SK-N-SH (cell line): Measurements from ENCODE around the gene NALCN. TPM values are rescaled to one million over a fixed set of nuclear protein-coding genes. Genes with fewer than 3 reads are reported as not detected.
A peak's percentile ranks its signal among the peaks of the same experiment; 100 is the strongest.

Source experiments
- CTCF ChIA-PET: fragments of 300-600, 350-600 bp; formaldehyde crosslinking; extraction: SDS; loops from one replicate; lab custom pipeline; 2021; lab: Yijun Ruan, JAX
- POLR2A ChIA-PET: fragments of 350-600 bp; sonication (Branson Sonifier 250); formaldehyde crosslinking; extraction: SDS; loops from one replicate; lab custom pipeline; 2020; ENCODE audit warnings: antibody characterized with exemption, inconsistent platforms; lab: Yijun Ruan, JAX
- DNase-seq: peaks from one replicate; pipeline ENCODE4 v3.0.0; 2012
- H2AFZ ChIP-seq: fragments of 200-600 bp; sonication (generic); 2 replicates; pipeline ENCODE4 v1.8.1; 2016; ENCODE audit warnings: antibody characterized with exemption, mild to moderate bottlenecking, low read depth
- H3F3A ChIP-seq: fragments of 200-600 bp; sonication (generic); replicated peaks from 2 replicates; pipeline ENCODE3; 2016; ENCODE audit warnings: antibody characterized with exemption, mild to moderate bottlenecking; ENCODE audit not compliant: insufficient read depth
- H3K27ac ChIP-seq, 2 experiments: fragments of 200-500 bp in 1 of 2; fragments of 200-600 bp in 1 of 2; sonication (Bioruptor generic) in 1 of 2; sonication (generic), shearing (Covaris generic) in 1 of 2; 2 replicates each; pipeline versions ENCODE4 v1.5.1 to v1.6.1; 2014 to 2016; ENCODE audit warnings: low read depth in 2 of 2, inconsistent platforms in 1 of 2, low read length in 1 of 2, mild to moderate bottlenecking in 1 of 2, mixed read lengths in 1 of 2
- H3K27me3 ChIP-seq: fragments of 200-600 bp; sonication (generic), shearing (Covaris generic); 2 replicates; pipeline ENCODE4 v1.6.1; 2016; ENCODE audit warnings: mixed run types; ENCODE audit not compliant: insufficient read depth
- H3K36me3 ChIP-seq, 2 experiments: fragments of 200-500 bp in 1 of 2; fragments of 200-600 bp in 1 of 2; sonication (Bioruptor generic) in 1 of 2; sonication (generic) in 1 of 2; replicated peaks in 1 of 2; 2 replicates each; pipeline versions ENCODE3 to v1.5.1; 2014 to 2016; ENCODE audit warnings: low read length in 1 of 2, mild to moderate bottlenecking in 1 of 2; ENCODE audit not compliant: insufficient read depth in 2 of 2, control insufficient read depth in 1 of 2
- H3K4me1 ChIP-seq, 2 experiments: fragments of 200-500 bp in 1 of 2; fragments of 200-600 bp in 1 of 2; sonication (Bioruptor generic) in 1 of 2; sonication (generic), shearing (Covaris generic) in 1 of 2; 2 replicates each; pipeline versions ENCODE4 v1.5.1 to v1.6.1; 2014 to 2016; ENCODE audit warnings: low read depth in 1 of 2, low read length in 1 of 2, mixed run types in 1 of 2; ENCODE audit not compliant: insufficient read depth in 2 of 2, control insufficient read depth in 1 of 2
- H3K4me2 ChIP-seq: fragments of 200-600 bp; sonication (generic), shearing (Covaris generic); 2 replicates; pipeline ENCODE4 v1.6.1; 2017; ENCODE audit warnings: mixed run types
- H3K4me3 ChIP-seq, 2 experiments: fragments of 200-500 bp in 1 of 2; fragments of 200-600 bp in 1 of 2; sonication (Bioruptor generic) in 1 of 2; sonication (generic), shearing (Covaris generic) in 1 of 2; 2 replicates each; pipeline versions ENCODE4 v1.5.1 to v1.8.1; 2014 to 2016; ENCODE audit warnings: low read depth in 2 of 2, inconsistent platforms in 1 of 2, low read length in 1 of 2, mild to moderate bottlenecking in 1 of 2, mixed read lengths in 1 of 2, moderate library complexity in 1 of 2
- H3K79me2 ChIP-seq: fragments of 200-600 bp; sonication (generic); 2 replicates; pipeline ENCODE4 v1.8.1; 2017; ENCODE audit warnings: mild to moderate bottlenecking; ENCODE audit not compliant: insufficient read depth
- H3K9ac ChIP-seq: fragments of 200-600 bp; sonication (generic); 2 replicates; pipeline ENCODE4 v1.6.1; 2017; ENCODE audit warnings: mixed run types
- H3K9me2 ChIP-seq: fragments of 200-600 bp; sonication (generic); 2 replicates; pipeline ENCODE4 v1.6.1; 2017; ENCODE audit warnings: mixed run types
- H3K9me3 ChIP-seq: fragments of 200-600 bp; sonication (generic); 2 replicates; pipeline ENCODE4 v1.6.1; 2017; ENCODE audit warnings: mixed run types, mild to moderate bottlenecking, moderate library complexity
- H4K20me1 ChIP-seq: fragments of 200-600 bp; sonication (generic); 2 replicates; pipeline ENCODE4 v1.6.1; 2017; ENCODE audit warnings: mild to moderate bottlenecking, mixed run types; ENCODE audit not compliant: insufficient read depth
- FOSL2 ChIP-seq: IDR thresholded peaks from 2 replicates; pipeline ENCODE4 v1.4.0; 2012; ENCODE audit warnings: low read depth, mild to moderate bottlenecking, moderate library complexity, borderline replicate concordance
- FOXJ3 ChIP-seq: sonication (generic); formaldehyde crosslinking; IDR thresholded peaks from 2 replicates; pipeline ENCODE4 v1.5.1; 2020; ENCODE audit warnings: mild to moderate bottlenecking, missing genetic modification reagents
- FOXM1 ChIP-seq: IDR thresholded peaks from 2 replicates; pipeline ENCODE4 v1.4.0; 2012; ENCODE audit warnings: low read depth, mild to moderate bottlenecking
- GATA2 ChIP-seq: sonication (generic); formaldehyde crosslinking; IDR thresholded peaks from 2 replicates; pipeline ENCODE4 v1.5.0; 2020; ENCODE audit warnings: mild to moderate bottlenecking, missing genetic modification reagents
- JUND ChIP-seq: IDR thresholded peaks from 2 replicates; pipeline ENCODE4 v1.4.0; 2012
- MEF2A ChIP-seq: IDR thresholded peaks from 2 replicates; pipeline ENCODE4 v1.4.0; 2012; ENCODE audit warnings: low read depth, borderline replicate concordance
- MXI1 ChIP-seq: IDR thresholded peaks from 2 replicates; pipeline ENCODE4 v1.6.1; 2012; ENCODE audit warnings: mild to moderate bottlenecking, low read depth, low read length, improper control_type of control experiment
- NRF1 ChIP-seq: IDR thresholded peaks from 2 replicates; pipeline ENCODE4 v1.6.1; 2012; ENCODE audit warnings: low read depth, mild to moderate bottlenecking, low read length
- POLR2AphosphoS5 ChIP-seq: IDR thresholded peaks from 2 replicates; pipeline ENCODE4 v1.6.1; 2012; ENCODE audit warnings: low read depth, low read length
- RAD21 ChIP-seq: IDR thresholded peaks from 2 replicates; pipeline ENCODE4 v1.6.1; 2012; ENCODE audit warnings: mild to moderate bottlenecking, low read length
- RCOR1 ChIP-seq: fragments of 150-350 bp; IDR thresholded peaks from 2 replicates; pipeline ENCODE4 v1.6.1; 2017; ENCODE audit warnings: antibody characterized with exemption, low read length
- RFX5 ChIP-seq: IDR thresholded peaks from 2 replicates; pipeline ENCODE4 v1.6.1; 2012; ENCODE audit warnings: mild to moderate bottlenecking, improper control_type of control experiment, low read length
- TCF12 ChIP-seq: IDR thresholded peaks from 2 replicates; pipeline ENCODE4 v1.4.0; 2012
- TEAD4 ChIP-seq: IDR thresholded peaks from 2 replicates; pipeline ENCODE4 v1.4.0; 2012; ENCODE audit warnings: mild to moderate bottlenecking, borderline replicate concordance; ENCODE audit not compliant: insufficient read depth
- WGBS: methylation state at CpG from one replicate; pipeline ENCODE4 v1.1.6; 2017; ENCODE audit warnings: low lambda C conversion rate; 5-methylcytosine and 5-hydroxymethylcytosine counted together
- polyA plus RNA-seq, 3 experiments: library from polyadenylated mRNA; depleted of rRNA; stranded (reverse); fragments of >200 nt; gene quantifications; 2 replicates each; pipeline ENCODE4 v1.2.3, GENCODE V29; 2012
- TF ChIP-seq, protein P1 (sequence below): fragments of 200-600 bp; sonication (generic); IDR thresholded peaks from 2 replicates; pipeline ENCODE4 v1.6.1; 2017; ENCODE audit warnings: antibody characterized with exemption, mild to moderate bottlenecking, moderate library complexity
- TF ChIP-seq, protein P2 (sequence below): IDR thresholded peaks from 2 replicates; pipeline ENCODE4; 2012
- TF ChIP-seq, protein P3 (sequence below): IDR thresholded peaks from 2 replicates; pipeline ENCODE4 v1.4.0; 2012; ENCODE audit warnings: low read depth, borderline replicate concordance
- TF ChIP-seq, protein P4 (sequence below): IDR thresholded peaks from 2 replicates; pipeline ENCODE4 v1.6.1; 2012; ENCODE audit warnings: mild to moderate bottlenecking, low read depth, low read length, moderate library complexity
- TF ChIP-seq, protein P5 (sequence below): fragments of 150-350 bp; IDR thresholded peaks from 2 replicates; pipeline ENCODE4 v1.6.1; 2017; ENCODE audit warnings: antibody characterized with exemption, low read length, low read depth, borderline replicate concordance

Gene NALCN
- polyA plus RNA-seq, 1 of the 3 experiments (the other 2 are of a cell fraction) = 3.0 TPM

DNA sequence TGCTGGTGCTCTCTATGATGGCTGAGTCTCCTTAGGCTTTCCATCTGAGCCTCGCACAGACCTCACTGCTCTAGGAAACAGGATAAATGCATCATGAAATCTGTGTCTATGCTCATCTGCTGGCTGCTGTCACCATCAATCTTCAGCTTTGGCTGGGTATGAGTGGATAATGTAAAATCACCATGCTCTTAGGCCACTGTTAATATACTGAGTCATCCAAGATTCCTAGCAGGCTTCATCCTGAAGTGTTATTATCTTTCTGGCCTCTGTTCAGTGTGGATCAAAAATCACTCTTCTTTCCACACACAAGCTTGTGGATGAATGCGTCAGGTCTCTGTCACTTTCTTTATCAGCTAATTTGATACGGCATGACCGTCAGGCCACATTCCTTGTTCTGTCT, 317.4 kb downstream of the NALCN start:
- Histone ChIP-seq H3K4me1 (no peaks in the 10 kb centered on the region), H3K27me3 (no peaks in the 10 kb centered on the region), H4K20me1 (no peaks in the 10 kb centered on the region), H3K9me2 (no peaks in the 10 kb centered on the region), H3K27ac (no peak overlapping the region; a peak in 1 of 4 replicates), H3K79me2 (no peaks in the 10 kb centered on the region), H3F3A (no peaks in the 10 kb centered on the region), H2AFZ (no peak overlapping the region), H3K4me3 (no peak overlapping the region), H3K9me3 (no peaks in the 10 kb centered on the region), H3K36me3 (no peaks in the 10 kb centered on the region), H3K9ac (no peak overlapping the region), H3K4me2 (no peak overlapping the region)
- no peak for DNase-seq
- TF ChIP-seq JUND (peak; percentile 47), TEAD4 (no peak), TCF12 (peak; percentile 64), FOSL2 (peak; percentile 14; the same call in 1 of the 2 replicates)
- TF ChIP-seq, protein P1, sequence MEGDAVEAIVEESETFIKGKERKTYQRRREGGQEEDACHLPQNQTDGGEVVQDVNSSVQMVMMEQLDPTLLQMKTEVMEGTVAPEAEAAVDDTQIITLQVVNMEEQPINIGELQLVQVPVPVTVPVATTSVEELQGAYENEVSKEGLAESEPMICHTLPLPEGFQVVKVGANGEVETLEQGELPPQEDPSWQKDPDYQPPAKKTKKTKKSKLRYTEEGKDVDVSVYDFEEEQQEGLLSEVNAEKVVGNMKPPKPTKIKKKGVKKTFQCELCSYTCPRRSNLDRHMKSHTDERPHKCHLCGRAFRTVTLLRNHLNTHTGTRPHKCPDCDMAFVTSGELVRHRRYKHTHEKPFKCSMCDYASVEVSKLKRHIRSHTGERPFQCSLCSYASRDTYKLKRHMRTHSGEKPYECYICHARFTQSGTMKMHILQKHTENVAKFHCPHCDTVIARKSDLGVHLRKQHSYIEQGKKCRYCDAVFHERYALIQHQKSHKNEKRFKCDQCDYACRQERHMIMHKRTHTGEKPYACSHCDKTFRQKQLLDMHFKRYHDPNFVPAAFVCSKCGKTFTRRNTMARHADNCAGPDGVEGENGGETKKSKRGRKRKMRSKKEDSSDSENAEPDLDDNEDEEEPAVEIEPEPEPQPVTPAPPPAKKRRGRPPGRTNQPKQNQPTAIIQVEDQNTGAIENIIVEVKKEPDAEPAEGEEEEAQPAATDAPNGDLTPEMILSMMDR = no peak
- TF ChIP-seq, protein P2, sequence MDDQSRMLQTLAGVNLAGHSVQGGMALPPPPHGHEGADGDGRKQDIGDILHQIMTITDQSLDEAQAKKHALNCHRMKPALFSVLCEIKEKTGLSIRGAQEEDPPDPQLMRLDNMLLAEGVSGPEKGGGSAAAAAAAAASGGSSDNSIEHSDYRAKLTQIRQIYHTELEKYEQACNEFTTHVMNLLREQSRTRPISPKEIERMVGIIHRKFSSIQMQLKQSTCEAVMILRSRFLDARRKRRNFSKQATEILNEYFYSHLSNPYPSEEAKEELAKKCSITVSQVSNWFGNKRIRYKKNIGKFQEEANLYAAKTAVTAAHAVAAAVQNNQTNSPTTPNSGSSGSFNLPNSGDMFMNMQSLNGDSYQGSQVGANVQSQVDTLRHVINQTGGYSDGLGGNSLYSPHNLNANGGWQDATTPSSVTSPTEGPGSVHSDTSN = peak; percentile 87
- WGBS = 69% methylated on average over 4 of the region's 4 CpGs
- ChIA-PET CTCF (interaction anchor here (0.6 to 1.1 kb wide), 3 partner anchors 8 to 383 kb away, joined by 3 read pairs; no protein-coding TSS in a partner anchor), POLR2A (no interaction called here)

DNA sequence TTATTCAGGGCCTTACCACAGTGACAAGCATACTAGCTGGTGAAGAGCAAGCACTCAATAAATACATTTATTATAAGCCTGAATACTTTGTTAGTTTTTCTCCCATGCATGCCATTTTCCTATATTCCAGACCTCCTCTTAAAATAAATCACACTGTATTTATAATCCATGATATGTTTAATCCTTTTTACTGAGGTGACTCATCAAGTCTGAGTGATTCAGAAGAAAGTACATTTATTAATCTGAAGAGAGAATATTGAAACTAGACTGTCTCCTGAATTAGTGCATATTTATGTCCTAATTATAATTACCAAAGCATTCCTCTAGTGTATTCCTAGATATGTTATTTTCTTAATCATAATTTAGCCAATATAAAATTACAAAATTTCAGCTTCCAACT, 323.3 kb downstream of the NALCN start:
- no peak overlapping the region for H2AFZ ChIP-seq
- no peaks in the 10 kb centered on the region for H3K27me3 ChIP-seq
- H4K20me1 ChIP-seq = no peaks in the 10 kb centered on the region
- H3K9ac ChIP-seq = no peak overlapping the region
- no peak for DNase-seq
- H3K4me1 ChIP-seq = no peaks in the 10 kb centered on the region; a peak in 1 of 4 replicates
- H3K9me3 ChIP-seq = no peaks in the 10 kb centered on the region
- no peaks in the 10 kb centered on the region for H3K79me2 ChIP-seq
- H3K36me3 ChIP-seq = no peaks in the 10 kb centered on the region
- no peak overlapping the region for H3K27ac ChIP-seq
- H3K9me2 ChIP-seq = no peaks in the 10 kb centered on the region
- CTCF ChIA-PET = interaction anchor here (0.7 to 1.7 kb wide), 2 partner anchors 8 to 141 kb away, joined by 3 to 5 read pairs; no protein-coding TSS in a partner anchor
- no peaks in the 10 kb centered on the region for H3F3A ChIP-seq
- no peak overlapping the region for H3K4me2 ChIP-seq
- POLR2A ChIA-PET = no interaction called here
- H3K4me3 ChIP-seq = no peak overlapping the region
- TF ChIP-seq MXI1 = no peak
- TF ChIP-seq, protein P3, sequence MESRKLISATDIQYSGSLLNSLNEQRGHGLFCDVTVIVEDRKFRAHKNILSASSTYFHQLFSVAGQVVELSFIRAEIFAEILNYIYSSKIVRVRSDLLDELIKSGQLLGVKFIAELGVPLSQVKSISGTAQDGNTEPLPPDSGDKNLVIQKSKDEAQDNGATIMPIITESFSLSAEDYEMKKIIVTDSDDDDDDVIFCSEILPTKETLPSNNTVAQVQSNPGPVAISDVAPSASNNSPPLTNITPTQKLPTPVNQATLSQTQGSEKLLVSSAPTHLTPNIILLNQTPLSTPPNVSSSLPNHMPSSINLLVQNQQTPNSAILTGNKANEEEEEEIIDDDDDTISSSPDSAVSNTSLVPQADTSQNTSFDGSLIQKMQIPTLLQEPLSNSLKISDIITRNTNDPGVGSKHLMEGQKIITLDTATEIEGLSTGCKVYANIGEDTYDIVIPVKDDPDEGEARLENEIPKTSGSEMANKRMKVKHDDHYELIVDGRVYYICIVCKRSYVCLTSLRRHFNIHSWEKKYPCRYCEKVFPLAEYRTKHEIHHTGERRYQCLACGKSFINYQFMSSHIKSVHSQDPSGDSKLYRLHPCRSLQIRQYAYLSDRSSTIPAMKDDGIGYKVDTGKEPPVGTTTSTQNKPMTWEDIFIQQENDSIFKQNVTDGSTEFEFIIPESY = no peak
- TF ChIP-seq RCOR1 = no peak
- no peak for TF ChIP-seq MEF2A
- TF ChIP-seq TEAD4 = no peak
- no peak for TF ChIP-seq NRF1
- no peak for TF ChIP-seq GATA2 (CRISPR knock-in tag)
- no peak for TF ChIP-seq POLR2AphosphoS5
- TF ChIP-seq, protein P4, sequence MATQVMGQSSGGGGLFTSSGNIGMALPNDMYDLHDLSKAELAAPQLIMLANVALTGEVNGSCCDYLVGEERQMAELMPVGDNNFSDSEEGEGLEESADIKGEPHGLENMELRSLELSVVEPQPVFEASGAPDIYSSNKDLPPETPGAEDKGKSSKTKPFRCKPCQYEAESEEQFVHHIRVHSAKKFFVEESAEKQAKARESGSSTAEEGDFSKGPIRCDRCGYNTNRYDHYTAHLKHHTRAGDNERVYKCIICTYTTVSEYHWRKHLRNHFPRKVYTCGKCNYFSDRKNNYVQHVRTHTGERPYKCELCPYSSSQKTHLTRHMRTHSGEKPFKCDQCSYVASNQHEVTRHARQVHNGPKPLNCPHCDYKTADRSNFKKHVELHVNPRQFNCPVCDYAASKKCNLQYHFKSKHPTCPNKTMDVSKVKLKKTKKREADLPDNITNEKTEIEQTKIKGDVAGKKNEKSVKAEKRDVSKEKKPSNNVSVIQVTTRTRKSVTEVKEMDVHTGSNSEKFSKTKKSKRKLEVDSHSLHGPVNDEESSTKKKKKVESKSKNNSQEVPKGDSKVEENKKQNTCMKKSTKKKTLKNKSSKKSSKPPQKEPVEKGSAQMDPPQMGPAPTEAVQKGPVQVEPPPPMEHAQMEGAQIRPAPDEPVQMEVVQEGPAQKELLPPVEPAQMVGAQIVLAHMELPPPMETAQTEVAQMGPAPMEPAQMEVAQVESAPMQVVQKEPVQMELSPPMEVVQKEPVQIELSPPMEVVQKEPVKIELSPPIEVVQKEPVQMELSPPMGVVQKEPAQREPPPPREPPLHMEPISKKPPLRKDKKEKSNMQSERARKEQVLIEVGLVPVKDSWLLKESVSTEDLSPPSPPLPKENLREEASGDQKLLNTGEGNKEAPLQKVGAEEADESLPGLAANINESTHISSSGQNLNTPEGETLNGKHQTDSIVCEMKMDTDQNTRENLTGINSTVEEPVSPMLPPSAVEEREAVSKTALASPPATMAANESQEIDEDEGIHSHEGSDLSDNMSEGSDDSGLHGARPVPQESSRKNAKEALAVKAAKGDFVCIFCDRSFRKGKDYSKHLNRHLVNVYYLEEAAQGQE = no peak
- no peak for TF ChIP-seq RAD21
- TF ChIP-seq FOXM1 = no peak
- no peak for TF ChIP-seq RFX5
- no peak for TF ChIP-seq FOXJ3 (CRISPR knock-in tag)
- TF ChIP-seq, protein P5, sequence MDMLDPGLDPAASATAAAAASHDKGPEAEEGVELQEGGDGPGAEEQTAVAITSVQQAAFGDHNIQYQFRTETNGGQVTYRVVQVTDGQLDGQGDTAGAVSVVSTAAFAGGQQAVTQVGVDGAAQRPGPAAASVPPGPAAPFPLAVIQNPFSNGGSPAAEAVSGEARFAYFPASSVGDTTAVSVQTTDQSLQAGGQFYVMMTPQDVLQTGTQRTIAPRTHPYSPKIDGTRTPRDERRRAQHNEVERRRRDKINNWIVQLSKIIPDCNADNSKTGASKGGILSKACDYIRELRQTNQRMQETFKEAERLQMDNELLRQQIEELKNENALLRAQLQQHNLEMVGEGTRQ = no peak
